Endodermal cell (in vitro differentiated cells): ENCODE results near the gene RNU6-9. TPM values are rescaled to one million over a fixed set of nuclear protein-coding genes. Genes with fewer than 3 reads are reported as not detected.

Experiments used
- DNase-seq: peaks from one replicate; pipeline ENCODE4 v3.0.0-alpha.2; 2017
- H3K27ac ChIP-seq: 2 replicates; pipeline ENCODE4 v1.5.1; 2013; ENCODE audit warnings: mild to moderate bottlenecking, low read depth, low read length, moderate library complexity
- H3K27me3 ChIP-seq: 2 replicates; pipeline ENCODE4 v1.6.1; 2013; ENCODE audit warnings: mild to moderate bottlenecking, low read length, moderate library complexity; ENCODE audit not compliant: insufficient read depth, control insufficient read depth, poor library complexity, severe bottlenecking
- H3K36me3 ChIP-seq: 2 replicates; pipeline ENCODE4 v1.7.0; 2013; ENCODE audit warnings: mild to moderate bottlenecking, low read length, moderate library complexity; ENCODE audit not compliant: control insufficient read depth, insufficient read depth
- H3K4me1 ChIP-seq: one replicate; pipeline ENCODE4 v1.7.0; 2013; ENCODE audit warnings: low read length; ENCODE audit not compliant: control insufficient read depth, insufficient read depth
- H3K4me3 ChIP-seq: 2 replicates; pipeline ENCODE4 v1.5.1; 2013; ENCODE audit warnings: mild to moderate bottlenecking, low read length, moderate library complexity
- H3K9ac ChIP-seq: 2 replicates; pipeline ENCODE4 v1.6.1; 2013; ENCODE audit warnings: mild to moderate bottlenecking, low read length, moderate library complexity; ENCODE audit not compliant: poor library complexity, severe bottlenecking; ENCODE audit errors: extremely low read depth
- H3K9me3 ChIP-seq: 2 replicates; pipeline ENCODE4 v1.6.1; 2013; ENCODE audit warnings: mild to moderate bottlenecking, low read length, moderate library complexity; ENCODE audit not compliant: control insufficient read depth
- H3K27ac Mint-ChIP-seq: 2 replicates; pipeline ENCODE4 v1.8.0; 2020; ENCODE audit warnings: mixed read lengths
- H3K27me3 Mint-ChIP-seq: 2 replicates; pipeline ENCODE4 v1.8.0; 2021; ENCODE audit warnings: mild to moderate bottlenecking, mixed read lengths; ENCODE audit not compliant: insufficient read depth
- H3K36me3 Mint-ChIP-seq: 2 replicates; pipeline ENCODE4 v1.8.0; 2020; ENCODE audit warnings: low read depth, mixed read lengths
- H3K4me1 Mint-ChIP-seq: 2 replicates; pipeline ENCODE4 v1.8.0; 2020; ENCODE audit warnings: mixed read lengths
- H3K4me3 Mint-ChIP-seq: 2 replicates; pipeline ENCODE4 v1.8.0; 2020; ENCODE audit warnings: mild to moderate bottlenecking, moderate library complexity, mixed read lengths
- H3K9me3 Mint-ChIP-seq: 2 replicates; pipeline ENCODE4 v1.8.0; 2020; ENCODE audit warnings: mild to moderate bottlenecking, mixed read lengths
- WGBS, 2 experiments: methylation state at CpG; one replicate each; pipeline versions ENCODE4 v1.1.5 to v1.1.7; 2013; ENCODE audit warnings: missing lambda C conversion rate in 2 of 2, mixed read lengths in 1 of 2; ENCODE audit not compliant: insufficient coverage in 1 of 2, insufficient read length in 1 of 2; 5-methylcytosine and 5-hydroxymethylcytosine counted together
- total RNA-seq, 2 donors: library from RNA; stranded (reverse); fragmentation: NEBNext Ultra II Directional in 1 of 2; extraction: Animal tissue kit (Norgen Biotek cat#: 25700) in 1 of 2; gene quantifications; 2 replicates in 1 of 2; 3 replicates in 1 of 2; pipeline ENCODE4 v1.2.1, GENCODE V29; 2021
- TF ChIP-seq, protein P1 (sequence below): fragments of 200-600 bp; sonication (generic); conservative IDR thresholded peaks from 2 replicates; pipeline ENCODE4 v1.5.0; 2021; ENCODE audit warnings: antibody characterized with exemption, mild to moderate bottlenecking

Gene RNU6-9
- total RNA-seq, 2 donors from 2014 or later = not detected

DNA sequence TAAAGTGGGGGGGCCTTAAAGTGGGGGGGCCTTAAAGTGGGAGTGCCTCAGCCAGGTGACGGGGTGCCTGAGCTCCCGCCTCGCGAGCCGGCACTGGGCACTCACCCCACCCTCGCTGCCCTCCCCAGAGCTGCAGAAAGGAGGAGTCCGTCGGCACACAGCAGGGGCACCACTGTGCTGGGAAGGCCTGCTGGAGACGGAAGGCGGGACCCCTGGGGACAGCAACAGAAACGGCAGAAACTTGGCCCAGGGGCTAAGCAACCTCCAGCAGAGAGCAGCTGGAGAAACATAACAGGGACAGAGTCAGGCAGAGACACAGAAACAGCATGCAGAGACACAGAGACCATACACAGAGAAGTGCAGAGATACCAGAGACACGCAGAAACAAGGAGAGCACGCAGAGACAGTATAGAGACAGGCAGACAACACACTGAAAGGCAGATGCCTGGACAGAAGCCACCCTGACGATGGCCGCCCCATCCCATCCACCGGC lies 25.9 kb upstream of the RNU6-9 start:
- H3K27me3 ChIP-seq = no peaks in the 10 kb centered on the region
- H3K9me3 ChIP-seq = no peaks in the 10 kb centered on the region
- no peak overlapping the region for H3K9ac ChIP-seq
- no peak overlapping the region for H3K27ac ChIP-seq
- peaks cover 5% of the 10 kb centered on the region for H3K9me3 Mint-ChIP-seq
- peak overlapping the region; percentile 52 for H3K27ac Mint-ChIP-seq
- H3K4me1 ChIP-seq = no peaks in the 10 kb centered on the region
- H3K4me1 Mint-ChIP-seq = peaks cover 5% of the 10 kb centered on the region
- H3K36me3 Mint-ChIP-seq = peaks cover 28% of the 10 kb centered on the region
- H3K4me3 ChIP-seq = no peak overlapping the region
- 72 to 76% methylated on average over 13 to 16 of the region's 16 CpGs for WGBS, 2 experiments
- peak; percentile 61 for DNase-seq
- peaks cover 12% of the 10 kb centered on the region for H3K27me3 Mint-ChIP-seq
- H3K4me3 Mint-ChIP-seq = no peak overlapping the region
- H3K36me3 ChIP-seq = peaks cover 18% of the 10 kb centered on the region
- TF ChIP-seq, protein P1, sequence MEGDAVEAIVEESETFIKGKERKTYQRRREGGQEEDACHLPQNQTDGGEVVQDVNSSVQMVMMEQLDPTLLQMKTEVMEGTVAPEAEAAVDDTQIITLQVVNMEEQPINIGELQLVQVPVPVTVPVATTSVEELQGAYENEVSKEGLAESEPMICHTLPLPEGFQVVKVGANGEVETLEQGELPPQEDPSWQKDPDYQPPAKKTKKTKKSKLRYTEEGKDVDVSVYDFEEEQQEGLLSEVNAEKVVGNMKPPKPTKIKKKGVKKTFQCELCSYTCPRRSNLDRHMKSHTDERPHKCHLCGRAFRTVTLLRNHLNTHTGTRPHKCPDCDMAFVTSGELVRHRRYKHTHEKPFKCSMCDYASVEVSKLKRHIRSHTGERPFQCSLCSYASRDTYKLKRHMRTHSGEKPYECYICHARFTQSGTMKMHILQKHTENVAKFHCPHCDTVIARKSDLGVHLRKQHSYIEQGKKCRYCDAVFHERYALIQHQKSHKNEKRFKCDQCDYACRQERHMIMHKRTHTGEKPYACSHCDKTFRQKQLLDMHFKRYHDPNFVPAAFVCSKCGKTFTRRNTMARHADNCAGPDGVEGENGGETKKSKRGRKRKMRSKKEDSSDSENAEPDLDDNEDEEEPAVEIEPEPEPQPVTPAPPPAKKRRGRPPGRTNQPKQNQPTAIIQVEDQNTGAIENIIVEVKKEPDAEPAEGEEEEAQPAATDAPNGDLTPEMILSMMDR = no peak

DNA sequence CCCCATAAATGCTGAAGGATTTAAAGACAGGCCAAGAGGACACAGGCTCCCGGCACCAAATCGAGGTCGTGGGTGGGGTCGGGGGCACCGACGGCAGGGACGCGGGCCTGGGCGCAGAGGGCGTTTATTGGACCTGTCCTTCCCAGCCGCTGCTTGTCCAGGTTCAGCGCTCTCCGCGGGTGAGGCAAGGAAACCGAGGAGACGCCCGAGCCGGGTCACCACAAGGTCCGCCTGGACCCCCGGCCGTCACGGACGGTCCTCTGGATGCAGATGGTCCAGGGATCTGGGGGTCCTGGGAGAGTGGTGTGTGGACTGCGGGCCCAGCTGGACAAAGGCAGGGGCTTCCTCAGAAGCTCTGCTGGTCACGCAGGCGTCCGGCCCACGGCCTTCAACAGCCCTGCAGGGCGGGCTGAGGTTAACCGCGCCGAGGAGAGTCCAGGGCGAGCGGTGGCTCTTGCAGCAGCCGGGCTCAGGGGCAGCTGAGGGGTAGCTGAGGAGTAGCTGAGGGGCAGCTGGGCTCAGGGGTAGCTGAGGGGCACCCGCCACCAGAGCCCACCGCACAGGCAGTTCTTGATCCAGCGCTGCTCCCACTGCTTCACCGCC lies 25.3 kb upstream of the RNU6-9 start:
- H3K4me1 ChIP-seq = no peaks in the 10 kb centered on the region
- 95 to 97% methylated on average over 19 to 39 of the region's 39 CpGs for WGBS, 2 experiments
- peak overlapping the region; percentile 52 for H3K27ac Mint-ChIP-seq
- DNase-seq = peak; percentile 49
- peaks cover 18% of the 10 kb centered on the region for H3K36me3 ChIP-seq
- H3K36me3 Mint-ChIP-seq = peaks cover 31% of the 10 kb centered on the region
- no peak overlapping the region for H3K4me3 Mint-ChIP-seq
- TF ChIP-seq, protein P1 = no peak
- peaks cover 5% of the 10 kb centered on the region for H3K4me1 Mint-ChIP-seq
- no peak overlapping the region for H3K9ac ChIP-seq
- no peak overlapping the region for H3K4me3 ChIP-seq
- no peaks in the 10 kb centered on the region for H3K27me3 ChIP-seq
- H3K27me3 Mint-ChIP-seq = peaks cover 7% of the 10 kb centered on the region
- no peaks in the 10 kb centered on the region for H3K9me3 ChIP-seq
- H3K9me3 Mint-ChIP-seq = peaks cover 5% of the 10 kb centered on the region
- H3K27ac ChIP-seq = no peak overlapping the region

DNA sequence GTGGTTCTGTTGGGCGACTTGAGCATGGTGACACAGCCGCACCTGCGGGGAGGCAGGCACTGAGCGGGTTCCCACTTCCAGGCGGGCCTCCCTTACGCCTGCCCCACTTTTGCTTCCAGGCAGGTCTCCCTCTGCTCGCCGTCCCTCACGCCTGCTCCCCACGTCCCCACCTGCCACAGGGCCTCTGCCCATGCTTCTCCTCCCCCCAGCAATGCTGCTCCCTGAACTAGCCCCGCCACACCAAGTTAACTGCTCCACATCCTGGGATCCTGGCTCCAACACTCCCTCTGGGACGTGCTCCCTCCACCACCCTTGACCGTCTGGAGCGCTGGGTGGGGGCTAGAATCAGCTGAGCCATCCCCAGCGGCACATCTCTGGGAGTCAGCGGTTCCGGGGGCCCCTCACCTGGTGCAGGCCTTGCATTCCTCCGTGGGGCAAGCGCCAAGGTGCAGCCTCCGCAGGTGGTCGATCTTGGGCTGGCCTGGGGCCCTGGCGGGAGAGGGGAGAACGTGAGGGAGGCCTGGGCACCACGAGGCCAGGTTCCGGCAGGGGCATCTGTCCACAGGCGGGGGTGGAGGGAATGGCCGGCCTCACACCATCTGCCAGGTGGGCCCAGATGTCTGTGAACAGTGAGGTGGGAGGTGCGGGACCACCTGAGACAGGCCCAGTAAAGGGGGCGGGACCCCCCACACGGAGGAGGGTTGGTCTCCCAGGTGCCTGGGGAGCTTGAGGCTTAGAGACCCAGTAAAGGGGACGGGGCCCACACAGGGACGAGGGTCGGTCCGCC lies 24.6 kb upstream of the RNU6-9 start:
- no peak overlapping the region for H3K27ac ChIP-seq
- peaks cover 5% of the 10 kb centered on the region for H3K4me1 Mint-ChIP-seq
- H3K4me1 ChIP-seq = no peaks in the 10 kb centered on the region
- H3K36me3 Mint-ChIP-seq = peaks cover 33% of the 10 kb centered on the region
- TF ChIP-seq, protein P1 = no peak
- peaks cover 5% of the 10 kb centered on the region for H3K9me3 Mint-ChIP-seq
- 92 to 96% methylated on average over 23 to 34 of the region's 34 CpGs for WGBS, 2 experiments
- peaks cover 2% of the 10 kb centered on the region for H3K27me3 Mint-ChIP-seq
- no peak overlapping the region for H3K9ac ChIP-seq
- H3K9me3 ChIP-seq = no peaks in the 10 kb centered on the region
- no peak overlapping the region for H3K4me3 Mint-ChIP-seq
- H3K27ac Mint-ChIP-seq = no peak overlapping the region
- no peak overlapping the region for H3K4me3 ChIP-seq
- DNase-seq = peak; percentile 43
- H3K36me3 ChIP-seq = peaks cover 22% of the 10 kb centered on the region
- no peaks in the 10 kb centered on the region for H3K27me3 ChIP-seq
